HG02623 (cell line): ENCODE measurements around the gene ERG28.

Source experiments
- ATAC-seq: cut with Tn5 transposase; IDR thresholded peaks from one replicate; pipeline ENCODE4 v1.9.1; 2021; ENCODE audit warnings: moderate library complexity; ENCODE audit not compliant: unreplicated experiment

Gene ERG28

DNA sequence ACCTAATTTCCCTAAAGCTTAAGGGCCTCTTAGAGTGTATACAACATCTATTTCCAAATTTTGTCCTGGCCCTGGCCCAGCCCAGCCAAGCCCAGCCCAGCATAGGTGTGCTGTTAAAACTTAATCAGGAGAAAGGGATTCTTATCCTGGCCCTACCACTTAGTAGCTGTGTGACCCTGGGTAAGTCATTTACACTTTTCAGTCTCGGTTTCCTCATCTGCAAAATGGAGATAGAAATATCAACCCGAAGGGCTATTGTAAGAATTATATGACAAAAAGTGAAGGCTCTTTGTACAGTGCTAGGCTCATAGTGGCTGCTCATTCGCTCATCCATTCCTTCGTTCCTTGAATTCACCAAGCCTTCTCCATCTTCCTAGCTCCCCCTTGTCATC lies 442 bp downstream of the ERG28 start:
- ATAC-seq: no peak

GRCh38 chr14:75658957-75659356 lies 1.7 kb downstream of the ERG28 start:
- no peak for ATAC-seq

DNA sequence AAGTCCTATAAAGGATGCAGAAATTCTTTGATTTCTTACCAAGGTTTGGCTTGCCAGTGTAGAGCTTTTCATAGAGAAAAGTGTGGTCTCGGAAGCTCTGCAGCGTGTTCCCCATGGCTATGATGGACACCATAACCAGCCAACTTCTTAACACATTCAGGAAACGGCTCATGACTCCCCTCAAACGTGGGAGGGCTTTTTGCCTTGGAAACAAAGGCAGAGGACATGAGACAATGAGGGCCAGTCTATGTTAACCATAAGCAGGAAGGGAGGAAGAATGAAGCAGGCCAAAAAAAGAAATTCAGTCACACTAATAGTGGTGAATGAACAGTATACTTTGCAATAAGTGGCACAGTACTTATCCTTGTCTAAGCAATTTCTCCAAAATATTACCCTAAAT lies 3.3 kb downstream of the ERG28 start:
- ATAC-seq: no peak

GRCh38 chr14:75655235-75655634 lies 5.4 kb downstream of the ERG28 start:
- ATAC-seq: no peak

GRCh38 chr14:75654127-75654732 lies 6.4 kb downstream of the ERG28 start:
- ATAC-seq: no peak

GRCh38 chr14:75653563-75653962 lies 7.1 kb downstream of the ERG28 start:
- ATAC-seq: no peak

DNA sequence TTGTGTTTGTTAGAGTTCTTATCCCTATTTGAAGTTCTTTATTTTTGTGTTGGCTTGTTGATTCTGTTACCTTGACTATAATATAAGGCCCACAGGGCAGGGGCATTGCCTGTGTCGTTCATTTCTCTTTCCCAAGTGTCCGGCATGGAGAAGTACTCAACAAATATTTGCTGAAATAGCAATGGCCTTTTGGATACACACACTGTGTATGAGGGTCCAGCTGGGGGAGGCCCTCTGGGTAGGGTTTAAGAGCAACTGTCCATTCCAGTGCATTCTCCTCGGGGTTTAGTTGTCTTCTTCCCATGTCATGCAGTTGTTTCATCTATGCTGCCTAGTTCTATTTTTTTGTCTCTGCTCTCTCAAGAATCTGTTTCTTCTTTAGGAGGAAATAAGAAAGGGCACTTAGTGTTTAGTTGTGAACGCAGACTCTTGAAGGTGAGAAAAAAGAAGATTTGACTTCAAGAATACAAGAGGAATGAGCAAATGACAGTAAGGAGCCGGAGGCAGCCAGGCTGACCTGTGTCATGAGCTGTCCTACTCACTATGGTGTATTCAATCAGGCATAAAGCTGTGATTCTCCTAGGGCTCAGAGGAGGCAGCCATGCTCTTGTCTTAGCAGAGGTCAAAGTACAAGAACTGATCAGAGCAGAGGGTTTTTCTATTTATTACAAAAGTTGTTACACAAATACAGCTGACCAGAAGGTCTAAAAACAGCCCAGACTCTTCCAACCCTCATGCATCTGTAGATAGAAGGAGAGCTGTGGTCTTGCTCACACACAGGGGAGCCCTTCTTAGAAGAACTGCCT lies 10.2 kb downstream of the ERG28 start:
- ATAC-seq: no peak

DNA sequence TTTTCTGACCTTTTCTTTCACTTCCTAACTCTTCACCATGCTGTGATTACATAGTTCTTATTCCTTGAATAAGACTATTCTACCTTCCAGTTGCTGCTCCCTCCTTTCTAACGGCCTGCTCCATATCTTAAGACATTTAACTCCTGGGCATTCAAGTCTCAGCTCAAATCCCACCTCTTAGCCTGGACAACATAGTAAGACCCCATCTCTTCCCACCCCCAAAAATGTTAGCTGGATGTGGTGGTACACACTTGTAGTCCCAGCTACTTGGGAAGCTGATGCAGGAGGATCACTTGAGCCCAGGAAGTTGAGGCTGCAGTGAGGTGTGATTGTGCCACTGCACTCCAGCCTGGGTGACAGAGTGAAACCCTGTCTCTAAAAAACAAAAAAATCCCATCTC lies 10.9 kb downstream of the ERG28 start:
- no peak for ATAC-seq

- no peak for ATAC-seq
These were observed 11.3 kb downstream of the ERG28 start for GRCh38 chr14:75649337-75649736.

- ATAC-seq: no peak
These were observed 12.4 kb downstream of the ERG28 start for GRCh38 chr14:75648066-75648838.

DNA sequence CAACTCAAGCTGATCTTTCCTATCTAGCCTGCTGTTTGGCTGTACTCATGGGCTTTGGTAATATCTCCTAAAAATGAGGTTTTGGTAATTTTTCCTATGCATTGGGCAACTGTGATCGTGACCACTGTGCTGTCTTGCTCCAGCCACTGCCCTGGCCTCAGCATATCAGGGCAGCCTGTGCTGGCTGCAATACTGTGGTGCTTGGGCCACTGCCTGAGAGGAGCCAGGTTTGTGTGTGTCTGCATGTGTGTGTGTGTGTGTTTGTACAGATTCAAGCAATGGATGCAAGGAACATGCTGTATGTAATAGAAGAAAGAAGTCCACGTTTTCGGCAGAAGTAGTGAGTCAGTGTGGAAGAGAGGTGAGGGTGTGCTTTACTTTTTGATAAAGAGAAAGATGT lies 13.0 kb downstream of the ERG28 start:
- ATAC-seq: no peak

- no peak for ATAC-seq
These were observed 13.9 kb downstream of the ERG28 start for GRCh38 chr14:75646762-75647161.

GRCh38 chr14:75645056-75645455 lies 15.6 kb downstream of the ERG28 start:
- ATAC-seq: no peak

DNA sequence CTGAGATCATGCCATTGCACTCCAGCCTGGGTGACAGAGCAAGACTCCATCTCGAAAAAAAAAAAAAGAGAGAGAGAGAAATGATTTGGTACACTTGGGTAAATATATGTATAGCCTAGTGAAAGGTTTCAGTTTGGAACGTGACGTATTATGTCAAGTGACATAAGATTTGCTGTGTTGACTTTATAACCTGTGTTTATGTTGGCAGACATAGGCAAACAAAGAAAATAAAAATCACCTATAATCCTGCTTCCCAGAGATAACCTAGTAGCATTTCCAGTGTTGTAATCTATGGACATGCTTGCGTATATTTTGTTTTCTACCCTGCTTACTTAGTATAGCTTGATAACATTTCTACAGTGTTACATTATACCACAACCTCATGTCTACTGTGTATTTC lies 16.7 kb downstream of the ERG28 start:
- ATAC-seq: no peak

DNA sequence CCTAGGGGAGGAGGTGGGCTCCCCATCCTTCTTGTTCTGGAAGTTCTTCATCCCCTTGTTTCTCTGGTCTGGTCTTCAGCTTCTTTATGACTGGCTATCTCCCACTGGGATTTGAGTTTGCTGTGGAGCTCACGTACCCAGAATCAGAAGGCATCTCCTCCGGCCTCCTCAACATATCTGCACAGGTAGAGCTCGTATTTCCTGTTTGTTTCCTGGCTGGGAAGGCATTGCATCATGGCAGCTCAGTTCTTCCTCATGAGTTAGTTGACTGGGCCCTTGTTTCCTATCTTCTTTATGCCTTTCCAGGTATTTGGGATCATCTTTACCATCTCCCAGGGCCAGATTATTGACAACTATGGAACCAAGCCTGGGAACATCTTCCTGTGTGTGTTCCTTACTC lies 19.8 kb downstream of the ERG28 start:
- no peak for ATAC-seq

DNA sequence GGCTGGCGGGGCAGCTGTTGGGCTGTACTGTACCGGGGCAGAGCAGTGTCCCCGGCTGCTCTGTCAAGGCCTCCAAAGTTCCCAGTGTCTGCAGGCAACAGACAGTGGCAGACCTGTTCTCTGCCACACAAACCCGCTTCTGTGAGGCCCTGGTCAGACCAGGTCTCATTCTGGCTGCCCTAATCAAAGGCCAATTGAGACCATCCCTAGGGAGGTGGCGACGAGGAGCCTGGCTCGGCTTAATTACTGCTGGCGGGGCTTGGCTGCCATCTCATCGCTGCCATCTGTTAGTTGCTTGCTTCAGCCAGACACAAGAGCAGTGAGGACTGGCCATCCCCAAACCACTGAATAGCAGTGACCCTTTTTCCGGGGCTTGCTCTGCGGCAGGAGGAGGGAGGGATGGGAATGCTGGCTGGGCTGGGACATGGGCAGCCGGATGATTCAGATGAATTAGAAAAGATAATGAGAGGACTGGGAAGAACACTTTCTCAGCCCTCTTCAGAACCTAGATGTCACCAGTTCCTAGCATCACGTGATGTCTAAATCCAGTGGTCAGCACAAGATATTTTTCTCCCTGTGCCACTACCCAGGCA lies 24.5 kb downstream of the ERG28 start:
- no peak for ATAC-seq

DNA sequence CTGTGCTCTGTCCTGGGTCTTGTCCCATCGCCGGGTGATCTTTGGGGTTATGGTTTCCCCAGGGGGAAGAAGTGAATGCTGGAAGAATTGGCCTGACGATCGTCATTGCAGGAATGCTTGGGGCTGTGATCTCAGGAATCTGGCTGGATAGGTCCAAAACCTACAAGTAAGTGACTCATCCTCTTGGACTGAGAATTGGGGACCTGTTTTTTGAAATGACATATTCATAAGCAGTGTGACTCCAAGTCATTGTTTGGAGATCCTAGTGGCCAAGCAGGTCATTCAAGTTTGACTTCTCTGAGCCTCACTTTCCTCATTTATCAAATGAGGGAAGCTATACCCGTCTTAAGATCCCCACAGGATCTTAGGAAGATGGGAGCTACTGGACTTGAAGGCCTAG lies 25.8 kb downstream of the ERG28 start:
- no peak for ATAC-seq

- no peak for ATAC-seq
These were observed 29.2 kb downstream of the ERG28 start for GRCh38 chr14:75631453-75631831.

DNA sequence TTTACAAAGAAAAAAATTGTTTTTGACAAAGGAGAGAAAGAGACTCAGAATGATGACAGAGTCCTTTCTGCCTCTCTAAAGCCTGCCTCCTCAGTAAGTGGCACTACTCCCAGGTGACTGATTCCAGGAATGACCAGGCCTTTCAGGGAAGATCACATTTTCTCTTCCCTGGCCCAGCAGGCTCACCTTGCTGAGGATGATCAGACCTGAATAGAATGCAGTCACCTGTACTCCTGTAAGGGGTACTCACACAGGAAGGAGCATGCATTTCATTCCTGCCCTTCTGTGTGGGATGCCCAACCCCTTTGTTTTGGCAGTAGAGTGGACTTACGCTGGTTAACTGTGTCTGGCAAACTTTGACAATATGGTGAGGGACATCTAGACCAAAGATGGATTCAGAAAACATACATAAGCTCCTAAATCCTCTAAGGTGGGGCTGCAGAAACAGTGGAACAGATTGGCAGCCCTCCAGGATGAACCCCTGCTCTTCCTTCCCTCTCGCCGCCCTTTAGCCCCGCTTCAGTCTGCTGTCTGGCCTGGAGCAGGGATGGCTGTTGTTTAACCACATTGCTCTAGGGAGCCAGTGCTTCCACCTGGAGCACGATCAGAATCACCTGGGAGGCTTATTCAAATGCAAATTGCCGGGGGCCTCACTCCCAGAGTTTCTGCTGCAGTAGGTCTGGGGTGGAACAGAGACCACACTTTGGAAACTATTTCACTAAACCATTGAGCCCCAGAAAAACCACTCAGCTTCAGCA lies 29.8 kb downstream of the ERG28 start:
- ATAC-seq: no peak

- no peak for ATAC-seq
These were observed 31.9 kb downstream of the ERG28 start for GRCh38 chr14:75628816-75629215.

- no peak for ATAC-seq
These were observed 33.3 kb downstream of the ERG28 start for GRCh38 chr14:75627406-75627805.
